Measurements from ENCODE around the gene RPH3AL. TPM values are rescaled to one million over a fixed set of nuclear protein-coding genes. Genes with fewer than 3 reads are reported as not detected.
"Not testable (repeated sequence)": the region's sequence is repeated elsewhere in the genome, so short reads cannot be mapped to it uniquely, and the experiment has no call there.

RPH3AL gene
- total RNA-seq, 1 donor: 1.5 TPM

DNA sequence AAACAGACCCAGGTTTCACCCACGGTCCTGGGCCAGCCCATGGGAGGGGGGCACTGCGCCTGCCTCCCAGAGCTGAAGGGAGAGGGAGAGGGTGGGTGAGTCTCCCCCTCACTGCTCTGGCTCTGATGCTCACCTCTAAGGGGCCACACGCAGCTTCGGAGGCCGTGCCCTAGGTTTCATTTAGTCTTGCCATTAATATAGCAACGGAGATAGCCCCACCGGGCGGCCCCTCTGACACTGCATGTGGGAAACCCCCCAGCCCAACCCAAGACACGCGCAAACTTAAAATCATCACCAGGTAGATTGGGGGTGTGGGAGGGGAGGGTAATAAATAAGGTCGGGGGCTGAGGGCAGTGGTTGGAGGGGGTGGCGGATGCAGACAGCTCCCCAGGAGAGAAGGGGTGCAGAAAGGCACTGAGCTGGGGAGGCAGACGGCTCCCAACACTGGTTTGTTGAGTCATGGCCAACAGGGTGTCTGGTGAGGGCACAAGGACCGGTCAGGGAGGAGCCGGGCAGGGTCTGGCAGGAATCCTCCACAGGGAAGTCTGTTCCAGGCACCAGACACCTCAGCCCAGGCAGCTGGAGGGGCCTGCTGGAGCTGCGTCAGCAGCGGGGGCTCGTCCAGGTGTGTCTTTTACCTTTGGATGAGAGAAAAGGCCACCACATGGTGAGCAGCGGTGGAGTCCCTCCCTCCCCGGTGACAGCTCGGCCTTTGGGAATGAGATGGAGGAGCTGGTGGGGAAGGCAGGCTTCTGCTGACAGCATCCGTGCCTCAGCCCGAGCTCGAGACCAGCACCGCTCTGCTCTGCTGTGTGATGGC is 139.1 kb downstream of the RPH3AL start:
- no peaks in the 10 kb centered on the region for H3K9me3 ChIP-seq (ENCODE audit: low read depth, low read length)
- H3K27me3 ChIP-seq (ENCODE audit: insufficient read depth, low read length): no peaks in the 10 kb centered on the region
- H3K4me1 ChIP-seq (ENCODE audit: insufficient read depth, low read length): no peaks in the 10 kb centered on the region
- H3K4me3 ChIP-seq (ENCODE audit: low read length): no peak overlapping the region

DNA sequence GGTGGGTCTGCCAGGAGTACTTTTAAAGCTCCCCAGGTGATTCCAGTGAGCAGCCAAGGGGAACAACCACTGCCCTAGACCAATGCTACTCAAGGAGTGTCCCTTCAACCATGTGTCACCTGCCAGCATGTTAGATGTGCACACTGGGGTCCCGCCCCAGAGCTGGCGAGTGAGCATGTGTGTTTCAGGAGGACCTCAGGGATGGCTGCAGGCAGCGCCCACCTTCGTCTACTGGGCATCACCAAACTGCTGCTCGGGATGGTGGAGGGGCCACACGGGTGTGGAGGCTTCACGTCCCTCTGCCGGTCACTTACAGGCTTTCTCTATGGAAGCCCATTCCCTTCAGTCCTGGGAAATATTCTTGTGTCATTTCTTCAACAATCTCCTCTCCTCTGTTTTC is 142.2 kb downstream of the RPH3AL start:
- no peaks in the 10 kb centered on the region for H3K9me3 ChIP-seq (ENCODE audit: low read depth, low read length)
- peaks cover 3% of the 10 kb centered on the region for H3K27me3 ChIP-seq (ENCODE audit: insufficient read depth, low read length)
- no peak overlapping the region for H3K4me3 ChIP-seq (ENCODE audit: low read length)
- H3K4me1 ChIP-seq (ENCODE audit: insufficient read depth, low read length): no peaks in the 10 kb centered on the region

DNA sequence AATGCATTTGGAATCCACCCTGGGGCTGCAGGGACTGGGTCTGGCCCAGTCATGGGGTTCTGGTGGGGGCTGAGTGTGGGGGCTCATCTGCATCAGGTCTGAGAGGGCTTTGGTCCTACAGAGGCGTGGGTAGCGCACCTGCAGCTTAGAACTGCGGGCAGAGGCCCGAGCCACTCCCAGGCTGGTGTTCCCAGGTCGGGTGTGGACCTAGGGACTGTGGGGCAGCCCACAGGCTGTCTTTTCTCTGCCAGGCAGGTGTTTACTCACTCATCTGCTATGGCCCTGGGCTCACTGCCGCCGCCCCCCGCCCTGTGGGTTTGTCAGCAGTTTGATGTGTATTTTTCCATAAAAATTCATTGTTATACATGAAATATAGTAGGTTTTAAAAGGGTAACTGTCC is 144.2 kb downstream of the RPH3AL start:
- peaks cover 3% of the 10 kb centered on the region for H3K27me3 ChIP-seq (ENCODE audit: insufficient read depth, low read length)
- no peaks in the 10 kb centered on the region for H3K4me1 ChIP-seq (ENCODE audit: insufficient read depth, low read length)
- H3K9me3 ChIP-seq (ENCODE audit: low read depth, low read length): no peaks in the 10 kb centered on the region
- no peak overlapping the region for H3K4me3 ChIP-seq (ENCODE audit: low read length)

DNA sequence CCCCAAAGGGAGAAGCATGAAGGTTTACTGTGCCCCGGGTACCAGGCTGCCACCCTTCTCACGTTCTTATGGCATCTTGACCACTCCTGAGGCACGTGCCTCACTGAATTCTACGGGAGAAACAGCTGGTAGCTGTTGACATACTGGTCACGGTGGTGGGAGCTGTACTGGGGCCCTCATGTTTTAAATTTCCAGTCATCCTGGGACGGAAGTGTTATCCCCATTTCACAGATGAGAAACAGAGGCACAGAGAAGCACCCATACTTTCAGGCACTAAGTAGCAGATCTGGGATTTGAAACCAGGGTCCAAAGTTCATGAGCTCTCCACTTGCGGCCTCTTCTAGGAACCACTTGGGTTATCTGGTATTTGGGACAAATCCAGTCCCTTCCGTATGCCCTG is 144.8 kb downstream of the RPH3AL start:
- no peak overlapping the region for H3K4me3 ChIP-seq (ENCODE audit: low read length)
- no peaks in the 10 kb centered on the region for H3K4me1 ChIP-seq (ENCODE audit: insufficient read depth, low read length)
- no peaks in the 10 kb centered on the region for H3K9me3 ChIP-seq (ENCODE audit: low read depth, low read length)
- H3K27me3 ChIP-seq (ENCODE audit: insufficient read depth, low read length): peaks cover 3% of the 10 kb centered on the region

DNA sequence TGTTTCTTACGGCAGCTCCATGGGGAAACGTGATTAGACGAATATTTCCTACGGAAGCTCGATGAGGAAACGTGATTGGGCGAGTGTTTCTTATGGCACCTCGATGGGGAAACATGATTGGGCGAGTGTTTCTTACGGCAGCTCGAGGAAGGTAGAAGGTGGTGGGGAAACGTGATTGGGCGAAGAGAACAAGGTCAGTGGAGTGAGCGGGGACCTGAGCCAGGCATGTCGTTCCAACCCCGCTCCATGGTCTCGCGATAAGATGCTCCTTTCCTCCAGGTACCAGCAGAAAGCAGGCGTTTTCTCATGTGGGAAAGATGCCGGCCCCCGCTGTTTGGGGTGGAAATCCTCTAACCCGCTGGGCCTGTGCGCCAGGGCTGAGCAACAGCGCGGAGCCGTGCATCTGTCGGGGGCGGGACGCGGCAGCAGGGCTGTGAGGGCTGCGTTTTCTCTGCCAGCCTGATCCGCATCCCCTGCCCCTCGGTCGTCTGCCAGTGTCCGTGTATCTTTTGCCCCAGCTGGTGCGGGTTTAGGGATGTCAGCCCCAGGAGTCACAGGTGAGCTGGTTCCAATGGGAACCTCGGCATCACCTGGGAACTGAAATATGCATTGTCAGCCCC is 145.6 kb downstream of the RPH3AL start:
- Histone ChIP-seq H3K9me3 (ENCODE audit: low read depth, low read length) (no peaks in the 10 kb centered on the region), H3K4me1 (ENCODE audit: insufficient read depth, low read length) (no peaks in the 10 kb centered on the region), H3K27me3 (ENCODE audit: insufficient read depth, low read length) (peaks cover 3% of the 10 kb centered on the region), H3K4me3 (ENCODE audit: low read length) (no peak overlapping the region)

DNA sequence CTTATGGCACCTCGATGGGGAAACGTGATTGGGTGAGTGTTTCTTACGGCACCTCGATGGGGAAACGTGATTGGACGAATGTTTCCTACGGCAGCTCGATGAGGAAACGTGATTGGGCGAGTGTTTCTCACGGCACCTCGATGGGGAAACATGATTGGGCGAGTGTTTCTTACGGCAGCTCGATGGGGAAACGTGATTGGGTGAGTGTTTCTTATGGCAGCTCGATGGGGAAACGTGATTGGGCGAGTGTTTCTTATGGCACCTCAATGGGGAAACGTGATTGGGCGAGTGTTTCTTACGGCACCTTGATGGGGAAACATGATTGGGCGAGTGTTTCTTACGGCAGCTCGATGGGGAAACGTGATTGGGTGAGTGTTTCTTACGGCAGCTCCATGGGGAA is 146.1 kb downstream of the RPH3AL start:
- H3K9me3 ChIP-seq (ENCODE audit: low read depth, low read length); H3K4me1 ChIP-seq (ENCODE audit: insufficient read depth, low read length); H3K27me3 ChIP-seq (ENCODE audit: insufficient read depth, low read length); H3K4me3 ChIP-seq (ENCODE audit: low read length): not testable (repeated sequence)

DNA sequence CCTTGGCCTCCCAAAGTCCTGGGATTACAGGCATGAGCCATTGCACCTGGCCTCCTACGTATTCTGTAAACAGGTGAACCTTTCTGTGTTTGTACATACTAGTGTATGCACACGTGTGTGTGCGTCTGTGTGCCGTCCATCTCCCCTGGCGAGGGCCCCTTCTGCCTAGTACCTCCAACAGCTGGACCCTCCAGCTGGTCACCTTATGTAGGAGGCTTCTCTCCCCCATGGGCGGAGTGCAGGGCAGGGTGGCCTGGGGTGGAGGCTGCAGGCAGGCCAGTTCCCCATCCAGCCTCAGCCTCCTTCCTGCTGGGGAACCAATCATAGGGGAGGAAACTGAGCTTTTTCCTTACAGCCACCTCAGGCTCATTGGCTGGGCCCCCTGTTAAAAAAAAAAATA is 146.8 kb downstream of the RPH3AL start:
- Histone ChIP-seq H3K4me3 (ENCODE audit: low read length) (no peak overlapping the region), H3K4me1 (ENCODE audit: insufficient read depth, low read length) (no peaks in the 10 kb centered on the region), H3K9me3 (ENCODE audit: low read depth, low read length) (no peaks in the 10 kb centered on the region), H3K27me3 (ENCODE audit: insufficient read depth, low read length) (peaks cover 3% of the 10 kb centered on the region)

DNA sequence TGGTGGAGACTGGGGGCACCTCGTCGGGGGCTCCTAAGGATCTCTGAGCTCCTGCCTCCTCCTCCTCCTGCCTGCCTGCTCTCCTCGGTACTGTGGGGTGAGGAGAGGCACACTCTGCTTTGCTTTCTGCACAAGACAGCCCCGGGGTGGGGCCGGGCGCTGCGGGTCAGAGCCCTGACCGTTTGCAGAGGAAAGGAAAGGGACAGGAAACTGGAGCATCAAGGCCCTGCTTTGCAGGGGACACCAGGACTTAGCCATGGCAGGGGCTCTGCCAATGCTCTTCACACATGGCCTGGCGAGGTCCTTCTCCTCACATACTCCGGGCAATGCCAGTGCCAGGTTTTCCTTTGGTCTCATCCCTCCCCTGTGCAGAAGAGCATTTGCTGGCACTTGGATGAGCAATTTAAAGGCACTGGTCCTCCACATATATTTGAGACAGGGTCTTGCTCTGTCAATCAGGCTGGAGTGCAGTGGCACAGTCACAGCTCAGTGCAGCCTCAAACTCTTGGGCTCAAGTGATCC is 147.4 kb downstream of the RPH3AL start:
- H3K4me1 ChIP-seq (ENCODE audit: insufficient read depth, low read length): no peaks in the 10 kb centered on the region
- peaks cover 3% of the 10 kb centered on the region for H3K27me3 ChIP-seq (ENCODE audit: insufficient read depth, low read length)
- no peak overlapping the region for H3K4me3 ChIP-seq (ENCODE audit: low read length)
- no peaks in the 10 kb centered on the region for H3K9me3 ChIP-seq (ENCODE audit: low read depth, low read length)

DNA sequence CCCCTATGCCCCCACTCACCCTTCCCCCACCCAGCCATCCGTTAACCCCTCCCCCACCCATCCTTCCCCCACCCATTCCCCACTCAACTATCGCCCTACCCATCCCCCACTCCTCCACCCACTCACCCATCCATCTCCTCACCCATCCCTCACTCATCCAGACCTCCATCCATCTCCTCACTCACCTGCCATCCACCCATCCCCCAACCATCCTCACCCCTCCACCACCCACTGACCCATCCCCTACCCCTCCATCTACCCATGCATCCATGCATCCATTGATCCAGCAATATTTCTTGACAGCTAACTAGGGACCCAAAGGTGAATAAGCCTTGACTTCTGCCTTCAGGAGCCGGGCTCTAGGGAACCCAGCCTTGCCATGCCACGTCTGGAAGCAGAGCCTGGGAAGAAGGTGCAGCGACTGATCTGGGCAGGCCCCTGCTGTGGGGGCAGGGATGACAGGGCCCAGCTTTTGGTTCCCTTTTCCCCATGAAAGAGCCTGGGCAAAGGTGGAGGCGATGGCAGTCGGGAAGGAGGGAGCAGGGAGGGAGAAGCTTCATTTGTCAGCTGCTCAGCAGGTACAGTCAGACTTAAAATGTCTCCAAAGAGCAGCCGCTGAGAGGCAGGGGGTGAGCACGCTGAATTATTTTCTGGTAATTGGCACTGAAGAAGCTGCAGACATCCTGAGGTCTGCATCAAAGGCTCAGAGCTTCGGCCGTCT is 148.0 kb downstream of the RPH3AL start:
- Histone ChIP-seq H3K9me3 (ENCODE audit: low read depth, low read length) (no peaks in the 10 kb centered on the region), H3K4me3 (ENCODE audit: low read length) (no peak overlapping the region), H3K27me3 (ENCODE audit: insufficient read depth, low read length) (peaks cover 3% of the 10 kb centered on the region), H3K4me1 (ENCODE audit: insufficient read depth, low read length) (no peaks in the 10 kb centered on the region)

DNA sequence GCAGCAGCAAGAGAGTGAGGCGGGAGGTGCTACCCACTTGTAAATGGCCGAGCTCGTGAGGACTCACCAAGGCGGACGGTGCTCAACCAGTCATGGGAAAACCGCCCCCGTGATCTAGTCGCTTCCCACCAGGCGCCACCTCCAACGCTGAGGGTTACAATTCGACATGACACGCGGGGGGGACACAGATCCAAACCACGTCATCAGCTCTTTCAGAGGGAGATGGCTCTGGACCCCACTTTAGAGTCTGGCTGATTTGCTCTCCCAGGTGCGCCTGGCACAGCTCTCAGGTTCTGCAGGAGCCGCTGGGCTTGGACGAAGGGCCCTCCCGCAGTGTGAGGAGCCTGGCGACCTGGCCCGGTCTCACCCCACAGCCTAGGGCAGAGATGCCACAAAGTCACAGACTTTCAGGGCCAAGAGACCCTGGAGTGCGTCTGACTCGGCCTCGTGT is 150.1 kb downstream of the RPH3AL start:
- no peak overlapping the region for H3K4me3 ChIP-seq (ENCODE audit: low read length)
- peaks cover 1% of the 10 kb centered on the region for H3K27me3 ChIP-seq (ENCODE audit: insufficient read depth, low read length)
- no peaks in the 10 kb centered on the region for H3K4me1 ChIP-seq (ENCODE audit: insufficient read depth, low read length)
- no peaks in the 10 kb centered on the region for H3K9me3 ChIP-seq (ENCODE audit: low read depth, low read length)

DNA sequence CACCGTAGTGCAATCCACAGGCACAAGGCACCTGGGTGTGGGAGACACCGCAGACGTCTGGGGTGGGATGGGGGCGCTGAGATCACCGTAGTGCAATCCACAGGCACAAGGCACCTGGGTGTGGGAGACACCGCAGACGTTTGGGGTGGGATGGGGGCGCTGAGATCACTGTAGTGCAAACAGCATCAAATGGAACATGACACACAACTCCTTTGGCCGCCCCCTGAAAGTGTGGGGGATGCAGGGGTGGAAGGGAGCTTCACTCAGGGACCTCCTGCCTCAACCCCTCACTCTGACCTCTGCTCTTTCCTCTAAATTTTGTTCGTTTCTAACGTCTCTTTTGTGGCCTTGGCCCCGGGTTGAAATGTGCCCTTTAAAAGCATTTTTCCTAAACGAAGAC is 150.9 kb downstream of the RPH3AL start:
- not testable (repeated sequence) for H3K9me3 ChIP-seq (ENCODE audit: low read depth, low read length); H3K4me3 ChIP-seq (ENCODE audit: low read length); H3K4me1 ChIP-seq (ENCODE audit: insufficient read depth, low read length); H3K27me3 ChIP-seq (ENCODE audit: insufficient read depth, low read length)

DNA sequence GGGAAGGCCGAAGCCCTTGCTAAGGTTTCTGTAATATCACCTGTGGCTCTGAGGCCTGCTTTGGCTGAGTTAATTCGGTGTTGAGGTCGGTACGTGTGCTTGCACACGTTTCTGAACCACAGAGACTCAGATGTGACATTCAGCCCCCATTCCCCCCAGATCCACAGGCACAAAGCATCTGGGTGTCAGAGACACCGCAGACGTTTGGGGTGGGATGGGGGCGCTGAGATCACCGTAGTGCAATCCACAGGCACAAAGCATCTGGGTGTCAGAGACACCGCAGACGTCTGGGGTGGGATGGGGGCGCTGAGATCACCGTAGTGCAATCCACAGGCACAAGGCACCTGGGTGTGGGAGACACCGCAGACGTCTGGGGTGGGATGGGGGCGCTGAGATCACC is 151.3 kb downstream of the RPH3AL start:
- H3K27me3 ChIP-seq (ENCODE audit: insufficient read depth, low read length); H3K9me3 ChIP-seq (ENCODE audit: low read depth, low read length); H3K4me3 ChIP-seq (ENCODE audit: low read length); H3K4me1 ChIP-seq (ENCODE audit: insufficient read depth, low read length): not testable (repeated sequence)

DNA sequence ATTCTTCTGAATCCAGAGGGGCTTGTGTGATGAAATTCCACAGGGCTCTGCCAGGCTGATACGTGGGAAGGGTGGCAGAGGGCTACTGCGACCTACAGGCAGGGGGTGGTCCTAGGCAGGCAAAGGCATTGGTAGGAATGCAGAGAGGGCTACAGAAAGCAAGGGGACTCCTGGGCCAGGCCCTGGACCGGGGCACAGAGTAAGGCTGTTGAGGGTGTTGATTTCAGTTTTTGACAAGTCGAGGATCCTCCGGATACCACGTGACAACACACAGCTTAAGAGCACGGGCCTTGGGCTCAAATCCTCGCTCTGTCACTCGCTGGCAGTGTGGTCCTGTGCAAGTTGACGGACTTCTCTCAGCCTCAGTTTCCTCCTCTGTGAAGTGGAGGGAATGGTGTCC is 152.0 kb downstream of the RPH3AL start:
- Histone ChIP-seq H3K4me1 (ENCODE audit: insufficient read depth, low read length) (no peaks in the 10 kb centered on the region), H3K27me3 (ENCODE audit: insufficient read depth, low read length) (no peaks in the 10 kb centered on the region), H3K4me3 (ENCODE audit: low read length) (no peak overlapping the region), H3K9me3 (ENCODE audit: low read depth, low read length) (no peaks in the 10 kb centered on the region)

DNA sequence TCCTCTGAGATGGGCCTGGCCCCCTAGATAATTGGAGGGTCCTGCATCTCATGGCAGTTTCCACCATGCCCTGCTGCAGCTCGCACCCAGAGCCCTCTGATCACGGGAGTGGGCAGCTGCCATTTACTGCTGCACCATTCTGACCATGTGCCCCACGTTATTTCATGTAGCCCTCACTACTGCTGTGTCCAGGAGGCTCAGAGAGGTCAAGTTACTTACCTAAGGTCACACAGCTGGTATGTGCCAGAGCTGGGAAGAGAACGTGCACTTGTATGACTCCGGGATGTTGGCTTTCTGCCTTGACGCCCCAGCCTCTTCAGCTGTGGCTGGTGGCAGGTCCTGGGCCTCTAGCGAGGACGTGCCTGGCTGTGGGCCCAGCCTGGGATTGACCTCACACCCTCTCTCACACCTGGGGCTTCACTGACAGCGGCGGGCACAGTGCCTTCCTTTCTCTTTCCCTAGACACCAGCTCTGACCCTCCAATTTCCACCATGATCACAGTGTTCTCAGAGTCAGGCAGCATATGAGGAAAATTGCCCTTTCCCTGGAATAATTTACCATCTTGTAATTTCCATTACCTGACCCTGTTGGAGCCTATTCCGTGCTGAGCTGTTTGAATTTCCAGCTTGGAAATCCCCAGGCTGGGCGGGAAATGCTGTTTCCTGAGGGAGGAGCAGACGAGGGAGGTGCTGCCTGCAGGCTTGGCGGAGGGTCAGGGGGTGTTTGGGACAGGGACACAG is 152.6 kb downstream of the RPH3AL start:
- Histone ChIP-seq H3K9me3 (ENCODE audit: low read depth, low read length) (no peaks in the 10 kb centered on the region), H3K4me1 (ENCODE audit: insufficient read depth, low read length) (no peaks in the 10 kb centered on the region), H3K27me3 (ENCODE audit: insufficient read depth, low read length) (no peaks in the 10 kb centered on the region), H3K4me3 (ENCODE audit: low read length) (no peak overlapping the region)

DNA sequence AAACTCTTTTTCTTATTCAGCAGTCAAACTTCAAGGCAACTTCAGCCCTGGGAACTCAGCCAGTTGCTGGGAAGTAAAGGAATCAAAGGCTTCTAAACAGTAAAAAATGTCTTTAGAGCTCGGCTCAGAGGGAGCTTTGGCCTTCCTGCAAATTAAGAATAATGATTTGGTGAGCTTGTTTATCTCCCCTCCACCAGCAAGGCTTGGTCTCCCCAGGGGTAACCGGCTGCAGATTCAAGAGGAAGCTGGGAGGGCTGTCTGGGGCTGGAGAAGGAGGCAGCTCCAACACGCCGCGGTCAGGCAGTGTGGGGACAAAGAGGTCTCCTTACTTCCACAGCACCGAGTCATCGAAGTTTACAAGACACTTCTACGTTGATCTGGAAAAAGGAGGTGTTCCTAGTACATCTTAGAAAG is 153.4 kb downstream of the RPH3AL start:
- H3K4me3 ChIP-seq (ENCODE audit: low read length): no peak overlapping the region
- H3K27me3 ChIP-seq (ENCODE audit: insufficient read depth, low read length): no peaks in the 10 kb centered on the region
- H3K9me3 ChIP-seq (ENCODE audit: low read depth, low read length): no peaks in the 10 kb centered on the region
- no peaks in the 10 kb centered on the region for H3K4me1 ChIP-seq (ENCODE audit: insufficient read depth, low read length)

All from mononuclear cell (primary cell).